Renal cortical epithelial cell (primary cell): ENCODE measurements around the gene TSHZ2. TPM values are rescaled to one million over a fixed set of nuclear protein-coding genes. Genes with fewer than 3 reads are reported as not detected.

Experiments
- DNase-seq: peaks from one replicate; pipeline ENCODE4 v3.0.0-alpha.2; 2011; ENCODE audit warnings: low read depth
- total RNA-seq: library from RNA; depleted of rRNA; stranded (reverse); fragments of >200 nt; gene quantifications from 2 replicates; pipeline ENCODE4 v1.2.3, GENCODE V29; 2014

The TSHZ2 gene
- total RNA-seq, 1 donor from 2014 or later, result 0.30 TPM

DNA sequence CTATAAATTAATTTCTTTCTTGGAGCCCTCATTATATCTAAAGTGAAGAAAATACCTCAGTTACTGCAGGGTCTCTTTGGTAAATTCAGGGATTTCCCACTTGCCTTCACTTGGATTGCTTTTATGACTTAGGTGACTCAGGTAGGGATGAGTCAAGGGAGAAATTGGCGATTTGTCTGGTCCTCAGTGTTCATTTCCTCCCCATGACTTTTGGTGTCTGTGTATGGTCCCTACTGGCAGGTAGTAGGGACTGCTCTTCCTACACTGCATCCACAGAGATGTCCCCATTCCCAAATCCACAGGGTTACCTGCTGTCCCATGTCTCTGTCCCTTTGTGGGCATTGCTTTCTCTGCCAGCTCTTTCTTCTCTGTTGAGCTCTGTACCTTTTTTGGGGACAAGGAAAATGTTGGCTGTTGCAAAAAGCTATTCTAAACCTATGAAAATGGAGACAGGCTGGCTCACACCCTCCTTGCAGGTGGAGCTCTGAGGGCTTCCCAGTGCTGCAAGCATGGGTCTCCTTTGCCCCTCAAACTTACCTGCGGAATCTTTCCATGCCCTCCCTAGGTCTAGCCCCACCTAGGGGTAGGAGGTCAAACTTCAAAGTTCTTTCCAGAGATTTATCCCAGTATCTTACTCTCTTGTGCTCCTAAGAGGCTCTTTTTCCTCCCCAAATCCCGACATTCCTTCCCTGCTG lies 409.6 kb downstream of the TSHZ2 start:
- no peak for DNase-seq

DNA sequence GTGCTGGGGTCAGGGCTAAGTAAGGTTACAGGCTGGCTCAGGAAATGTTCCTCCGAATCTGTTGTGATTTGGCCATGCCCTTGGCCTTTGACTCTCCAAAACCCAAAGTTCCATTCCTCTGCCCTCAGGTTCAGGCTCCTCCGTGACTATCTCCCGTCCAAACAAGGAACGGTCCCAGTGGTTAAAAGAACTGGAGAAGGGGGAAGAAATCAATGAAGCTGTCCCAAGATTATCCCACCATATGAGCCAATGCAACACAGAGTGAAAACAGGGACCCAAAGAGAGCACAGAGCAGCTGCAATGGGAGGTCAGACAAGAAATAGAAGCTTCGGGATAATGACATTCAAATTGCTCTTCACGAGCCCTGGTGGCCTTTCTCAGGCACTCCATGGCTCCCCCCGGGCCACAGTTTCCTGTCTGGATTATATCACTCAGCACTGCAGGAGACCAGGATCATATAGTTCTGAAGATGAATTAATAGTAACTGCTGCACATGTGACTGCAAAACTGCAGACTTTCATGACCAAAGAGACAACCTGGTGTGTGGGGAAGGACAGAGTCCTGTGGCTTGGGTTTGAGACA lies 410.2 kb downstream of the TSHZ2 start:
- DNase-seq, result no peak

DNA sequence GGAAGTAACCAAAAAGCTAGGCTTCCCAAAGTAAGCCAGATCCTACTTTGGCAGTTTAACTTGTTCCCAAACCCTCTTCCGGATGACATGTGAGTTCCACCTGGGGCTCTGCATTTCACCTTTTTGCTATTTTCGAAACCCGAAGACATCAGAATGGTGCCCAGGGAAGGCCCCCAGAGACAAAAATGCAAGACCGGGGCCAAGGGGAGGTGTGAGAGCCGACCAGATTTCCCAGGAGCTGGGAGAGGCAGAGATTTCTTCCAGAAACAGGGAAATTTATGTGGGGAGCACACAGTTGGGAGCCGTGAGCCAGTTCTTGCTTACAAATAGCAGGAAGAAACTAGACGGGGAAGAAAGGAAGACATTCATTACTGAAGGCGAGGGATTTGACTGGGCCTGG lies 411.8 kb downstream of the TSHZ2 start:
- DNase-seq, result no peak

DNA sequence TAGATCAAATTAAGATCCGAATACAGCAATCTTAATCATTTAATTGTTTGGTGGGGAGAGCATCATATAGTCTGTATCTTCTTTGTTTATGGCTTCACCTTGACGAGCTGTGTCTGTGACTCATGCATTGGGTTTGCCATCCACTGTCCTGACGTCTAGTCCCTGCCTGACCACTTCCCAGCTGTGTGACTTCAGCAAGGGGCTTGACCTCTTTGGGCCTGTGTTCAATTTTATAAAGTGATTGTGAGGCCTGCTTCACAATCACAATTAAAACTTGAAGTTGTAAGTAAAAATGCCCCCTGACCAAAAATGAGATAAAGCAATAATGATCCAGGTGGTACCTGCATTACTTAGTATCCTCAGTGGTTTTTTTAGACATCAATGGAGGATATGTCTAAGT lies 412.2 kb downstream of the TSHZ2 start:
- no peak for DNase-seq

DNA sequence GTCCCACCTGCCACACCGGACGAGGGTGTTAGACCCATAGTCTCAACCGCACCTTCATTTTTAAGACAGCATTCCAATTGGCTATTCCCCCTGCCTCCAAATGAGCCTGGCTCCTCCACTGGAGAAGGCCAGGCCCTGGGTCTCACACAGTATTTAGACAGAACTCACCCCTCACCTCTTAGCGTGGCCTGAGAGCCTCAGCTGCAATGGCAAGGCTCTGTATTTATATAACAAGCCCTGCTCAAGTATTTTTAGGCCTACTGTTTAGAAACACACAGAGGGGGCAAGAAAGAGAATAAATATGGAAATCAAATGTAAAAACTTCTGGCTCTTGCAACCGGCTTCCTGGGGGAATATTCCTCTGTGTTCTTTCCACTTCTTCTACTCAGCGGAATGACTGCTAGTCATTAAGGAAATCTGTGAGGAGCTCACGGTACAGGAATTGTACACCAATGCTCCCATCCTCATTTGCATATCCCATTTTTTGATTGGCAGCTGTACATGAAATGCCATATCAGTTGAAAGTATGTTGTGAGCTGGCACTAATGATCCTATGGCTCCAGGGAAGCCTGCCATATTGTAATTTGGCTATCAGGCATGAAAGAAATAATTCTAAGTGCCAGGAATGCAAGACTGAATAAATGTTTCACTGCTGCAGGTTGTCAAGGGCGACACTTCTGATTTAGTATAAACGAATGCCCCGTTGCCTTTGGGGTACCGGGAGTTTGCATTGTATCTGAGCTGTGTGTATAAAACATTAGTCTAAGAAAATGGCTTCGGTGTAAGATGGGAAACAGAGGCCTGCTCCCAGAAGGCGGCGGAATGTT lies 414.0 kb downstream of the TSHZ2 start:
- no peak for DNase-seq

DNA sequence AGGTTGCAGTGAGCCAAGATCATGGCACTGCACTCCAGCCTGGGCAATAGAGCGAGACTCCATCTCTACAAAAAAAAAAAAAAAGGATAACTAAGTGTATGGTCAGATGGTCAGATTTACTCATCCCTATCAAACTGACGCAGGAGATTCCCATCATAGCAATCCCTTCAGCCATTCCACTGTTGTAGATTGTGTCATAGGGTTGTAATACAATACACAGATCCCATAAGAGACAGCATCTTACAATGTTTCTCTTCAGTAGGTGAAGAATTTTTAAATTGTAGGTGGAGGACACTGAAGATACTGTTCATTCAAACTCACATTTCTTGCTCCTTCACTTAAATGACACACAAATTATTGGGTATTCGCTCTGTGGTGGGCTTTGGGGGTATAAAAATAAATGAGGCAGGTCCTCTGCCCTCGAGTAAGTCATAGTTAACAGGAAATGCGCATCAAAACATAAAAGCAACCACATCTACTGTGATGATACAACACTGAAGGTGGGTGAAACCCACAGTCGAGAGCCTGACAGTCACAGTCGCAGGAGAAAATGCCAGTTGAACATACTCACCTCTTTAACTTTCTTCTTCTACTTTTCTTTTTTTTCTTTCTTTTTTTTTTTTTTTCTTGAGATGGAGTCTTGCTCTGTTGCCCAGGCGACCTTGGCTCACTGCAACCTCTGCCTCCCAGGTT lies 416.0 kb downstream of the TSHZ2 start:
- no peak for DNase-seq

DNA sequence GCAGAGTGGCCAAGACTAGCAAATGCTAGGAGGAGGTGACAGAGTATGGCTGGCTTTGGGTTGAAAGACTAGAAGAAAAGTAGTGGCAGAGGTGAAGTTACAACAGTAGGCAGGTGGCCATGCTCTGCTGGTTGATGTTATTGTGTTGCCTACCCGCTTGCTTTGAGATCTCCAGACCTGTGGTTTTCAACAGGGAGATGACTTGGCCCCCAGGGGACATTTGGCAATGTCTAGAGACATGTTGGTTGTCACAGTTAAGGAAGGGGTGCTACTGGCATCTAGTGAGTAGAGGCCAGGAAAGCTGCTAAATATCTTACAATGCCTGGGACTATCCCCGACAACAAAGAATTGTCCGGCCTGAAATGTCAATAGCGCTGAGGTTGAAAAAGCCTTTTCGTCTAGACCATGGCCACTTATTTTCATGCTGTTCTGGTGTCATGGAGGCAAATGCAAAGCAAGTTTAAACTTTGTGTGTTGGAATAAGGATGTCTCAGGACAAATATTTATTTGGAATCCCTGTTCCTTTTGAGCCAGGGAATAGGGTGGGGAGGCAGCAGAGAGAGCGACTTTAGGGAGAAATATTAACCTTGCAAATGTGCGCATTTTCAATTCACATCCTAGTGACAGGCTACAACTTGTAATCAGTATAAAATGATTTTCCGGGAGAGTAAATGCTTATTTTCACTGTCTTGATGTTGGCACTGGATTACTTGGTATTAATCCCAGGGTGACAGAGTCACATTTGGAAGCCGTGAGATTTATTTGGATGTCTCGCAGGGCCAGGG lies 417.6 kb downstream of the TSHZ2 start:
- DNase-seq, result no peak

DNA sequence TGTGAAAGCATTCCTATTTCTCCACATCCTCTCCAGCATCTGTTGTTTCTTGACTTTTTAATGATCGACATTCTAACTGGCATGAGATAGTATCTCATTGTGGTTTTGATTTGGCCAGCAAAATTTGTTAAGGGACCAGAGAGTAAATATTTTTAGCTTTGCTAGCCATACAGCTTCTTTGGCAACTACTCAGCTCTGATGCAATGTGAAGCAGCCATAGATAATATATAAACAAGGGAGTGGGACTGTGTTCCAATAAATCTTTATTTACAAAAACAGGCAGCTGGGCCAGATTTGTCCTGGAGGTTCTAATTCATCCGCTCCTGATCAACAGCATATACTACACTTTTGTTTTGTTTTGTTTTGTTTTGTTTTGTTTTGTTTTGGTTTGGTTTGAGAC lies 418.6 kb downstream of the TSHZ2 start:
- no peak for DNase-seq

DNA sequence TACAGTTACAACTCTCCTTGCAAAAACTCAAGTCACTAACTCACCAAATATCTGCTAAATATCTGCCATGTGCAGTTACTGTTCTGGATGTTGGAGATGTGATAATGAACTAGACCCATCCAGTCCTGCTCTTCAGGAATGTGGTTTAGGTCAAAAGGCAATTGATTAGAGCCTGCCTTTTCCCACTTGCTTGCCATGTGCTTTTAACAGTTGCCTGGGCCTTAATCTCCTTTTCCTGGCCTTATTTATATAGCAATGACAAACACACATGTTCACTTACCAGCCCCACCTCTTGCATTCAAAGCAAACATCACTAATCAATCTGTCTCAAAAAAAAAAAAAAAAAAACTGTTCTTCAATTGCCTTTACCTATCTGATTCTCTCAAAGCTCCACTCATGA lies 422.3 kb downstream of the TSHZ2 start:
- no peak for DNase-seq

DNA sequence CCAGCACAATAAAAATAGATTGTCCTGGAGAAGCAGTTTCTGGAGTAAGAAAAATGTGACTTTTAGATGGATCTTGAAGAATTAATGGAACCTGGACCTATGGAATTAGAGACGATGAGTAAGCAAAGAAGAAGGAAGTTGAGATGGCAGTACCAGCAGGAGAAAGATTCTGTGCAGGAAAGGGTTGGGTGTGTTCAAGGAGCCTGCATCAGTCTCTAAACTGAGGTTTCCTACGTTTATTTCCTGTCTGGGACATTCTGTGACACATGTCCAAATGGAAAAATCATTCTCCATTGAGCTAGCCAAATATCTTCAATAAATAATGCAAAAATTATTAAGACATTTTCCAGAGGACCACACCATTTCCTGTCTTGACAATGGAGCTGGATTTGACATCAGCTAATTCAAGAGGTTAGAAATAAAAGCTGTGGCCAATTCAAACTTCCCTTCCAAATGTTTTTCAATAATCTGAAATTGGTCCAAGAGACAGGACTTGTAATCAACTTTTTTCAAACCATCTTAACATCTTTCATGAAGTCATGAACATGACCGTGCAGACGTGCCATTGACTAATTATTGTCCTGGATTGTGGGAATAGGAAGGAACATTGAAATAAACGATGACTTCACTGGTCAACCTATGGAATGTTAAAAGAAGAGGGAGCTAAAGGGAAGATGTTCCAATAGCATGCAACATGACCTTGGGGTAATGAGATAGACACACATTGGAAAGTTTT lies 423.2 kb downstream of the TSHZ2 start:
- no peak for DNase-seq

DNA sequence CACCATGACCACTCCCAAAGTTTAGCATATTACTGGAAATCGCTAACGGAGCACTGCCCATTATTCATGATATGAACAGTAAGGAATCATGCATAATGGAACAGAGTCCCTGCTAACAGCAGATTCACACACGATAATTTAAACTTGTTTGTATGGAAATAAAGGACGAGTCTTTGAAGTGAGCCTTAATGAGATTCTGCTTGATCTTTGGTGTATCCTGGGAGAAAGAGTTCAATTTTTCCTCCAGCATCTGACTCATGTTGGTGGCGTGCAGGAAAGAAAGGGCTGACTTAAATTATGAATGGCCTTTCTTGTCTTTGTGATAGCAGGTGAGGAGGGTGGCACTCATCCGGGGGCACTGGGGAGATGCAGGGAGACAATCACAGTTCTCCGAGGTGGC lies 426.9 kb downstream of the TSHZ2 start:
- no peak for DNase-seq

DNA sequence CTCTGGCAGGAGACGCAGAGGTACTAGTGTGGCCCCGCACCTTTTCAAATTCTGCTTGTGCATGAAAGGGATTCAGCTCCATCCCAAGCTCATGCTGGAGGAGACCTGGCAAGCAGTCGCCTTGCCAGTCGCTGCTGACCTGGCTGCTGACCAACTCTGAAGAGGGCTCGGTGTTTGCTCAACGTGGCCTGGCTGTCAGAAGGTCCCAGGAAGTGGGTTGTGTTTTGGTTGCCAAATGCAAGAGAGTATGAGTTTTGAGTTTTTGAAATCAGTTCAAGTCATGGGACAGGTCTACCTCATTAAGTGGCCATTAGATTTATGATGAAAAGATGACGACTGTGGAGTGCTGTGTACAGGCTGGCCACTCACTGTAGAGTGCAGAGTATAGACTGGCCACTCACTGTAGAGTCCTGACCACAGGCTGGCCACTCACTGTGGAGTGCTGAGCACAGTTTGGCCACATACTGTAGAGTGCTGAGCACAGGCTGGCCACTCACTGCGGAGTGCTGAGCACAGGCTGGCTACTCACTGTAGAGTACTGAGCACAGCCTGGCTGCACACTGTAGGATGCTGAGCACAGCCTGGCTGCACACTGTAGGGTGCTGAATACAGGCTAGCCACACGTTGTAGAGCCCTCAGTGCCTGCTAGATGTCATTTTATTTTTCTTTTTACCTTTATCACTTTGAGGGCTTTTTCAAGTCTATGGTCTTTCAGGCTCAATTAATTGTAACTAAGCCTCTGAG lies 427.6 kb downstream of the TSHZ2 start:
- no peak for DNase-seq

DNA sequence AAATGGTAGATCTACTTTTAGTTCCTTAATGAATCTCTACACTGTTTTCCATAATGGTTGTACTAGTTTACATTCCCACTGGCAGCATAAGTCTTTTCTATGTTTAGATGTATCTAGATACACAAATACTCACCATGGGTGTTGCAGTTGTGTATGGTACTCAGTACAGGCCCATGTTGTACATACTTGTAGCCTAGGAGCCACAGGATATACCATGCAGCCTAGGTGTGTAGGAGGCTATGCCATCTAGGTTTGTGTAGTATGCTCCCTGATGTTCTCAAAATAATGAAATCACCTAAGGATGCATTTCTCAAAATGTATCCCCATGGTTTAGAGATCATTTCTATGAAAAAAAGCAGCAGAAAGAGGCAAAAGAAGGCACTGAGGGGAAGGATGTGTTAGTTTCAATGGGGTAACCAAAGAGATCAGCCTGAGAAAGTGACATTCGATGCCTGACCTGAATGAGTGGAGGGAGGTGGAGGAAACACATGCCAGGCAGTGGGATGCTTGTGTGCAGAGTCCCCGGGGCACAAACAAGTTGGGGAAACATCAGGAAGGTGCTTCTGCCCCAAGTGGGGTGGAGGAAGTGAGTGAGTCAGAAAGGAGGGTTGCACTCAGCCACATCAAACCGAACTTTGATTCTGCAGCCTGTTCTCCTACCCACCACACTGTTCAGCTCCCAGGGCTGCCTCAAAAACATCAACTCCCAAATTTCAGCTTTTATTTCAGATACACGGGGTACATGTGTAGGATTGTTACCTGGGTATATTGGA lies 430.3 kb downstream of the TSHZ2 start:
- no peak for DNase-seq

DNA sequence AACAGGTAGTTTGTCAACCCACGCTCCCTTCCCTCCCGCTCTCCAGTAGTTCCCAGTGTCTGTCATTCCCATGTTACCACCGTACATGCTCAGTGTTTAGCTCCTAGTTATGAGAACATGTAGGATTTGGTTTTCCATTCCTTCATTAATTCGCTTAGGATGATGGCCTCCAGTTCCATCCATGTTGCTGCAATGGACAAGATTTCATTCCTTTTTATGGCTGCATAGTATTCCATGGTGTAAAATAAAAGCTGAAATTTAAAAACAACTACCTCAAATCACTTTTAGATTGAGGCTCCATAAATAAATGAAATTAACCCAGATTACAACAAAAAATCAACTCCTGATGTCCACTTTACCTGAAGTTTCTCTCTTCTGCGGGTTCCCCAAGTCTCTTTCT lies 430.9 kb downstream of the TSHZ2 start:
- DNase-seq, result no peak

DNA sequence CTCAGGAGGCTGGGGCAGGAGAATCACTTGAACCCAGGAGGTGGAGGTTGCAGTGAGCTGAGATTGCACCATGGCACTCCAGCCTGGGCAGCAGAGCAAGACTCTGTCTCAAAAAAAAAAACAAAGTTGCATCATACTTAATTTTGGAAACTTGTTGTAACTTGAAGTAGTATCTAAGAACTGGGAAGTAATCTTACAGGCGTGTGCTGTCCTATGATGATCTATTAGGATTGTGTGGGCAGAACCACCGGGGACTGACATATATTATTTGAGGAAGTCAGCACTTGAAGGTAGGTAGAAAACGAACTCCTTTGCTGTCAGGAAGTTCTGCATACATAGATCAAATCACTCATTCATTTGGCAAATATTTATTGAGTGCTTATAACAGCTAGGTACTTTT lies 433.0 kb downstream of the TSHZ2 start:
- no peak for DNase-seq

DNA sequence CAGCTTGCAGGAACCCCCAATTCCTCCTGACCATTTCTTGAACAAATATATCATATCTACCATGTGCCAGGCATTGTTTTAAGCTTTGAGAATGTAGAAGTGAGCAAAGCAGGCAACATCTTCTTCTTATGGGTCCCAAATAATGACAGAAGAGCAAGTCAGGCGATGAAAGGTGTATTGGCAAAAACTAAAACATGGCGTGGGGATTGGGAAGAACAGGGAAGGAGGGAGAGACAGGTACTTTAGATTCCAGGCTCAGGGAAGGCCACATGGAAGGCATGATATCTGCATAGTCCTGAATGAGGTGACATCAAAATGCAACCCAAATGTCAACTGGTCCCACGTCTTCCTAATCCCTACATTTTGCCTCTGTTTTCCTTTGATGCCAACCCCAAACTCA lies 434.4 kb downstream of the TSHZ2 start:
- no peak for DNase-seq

DNA sequence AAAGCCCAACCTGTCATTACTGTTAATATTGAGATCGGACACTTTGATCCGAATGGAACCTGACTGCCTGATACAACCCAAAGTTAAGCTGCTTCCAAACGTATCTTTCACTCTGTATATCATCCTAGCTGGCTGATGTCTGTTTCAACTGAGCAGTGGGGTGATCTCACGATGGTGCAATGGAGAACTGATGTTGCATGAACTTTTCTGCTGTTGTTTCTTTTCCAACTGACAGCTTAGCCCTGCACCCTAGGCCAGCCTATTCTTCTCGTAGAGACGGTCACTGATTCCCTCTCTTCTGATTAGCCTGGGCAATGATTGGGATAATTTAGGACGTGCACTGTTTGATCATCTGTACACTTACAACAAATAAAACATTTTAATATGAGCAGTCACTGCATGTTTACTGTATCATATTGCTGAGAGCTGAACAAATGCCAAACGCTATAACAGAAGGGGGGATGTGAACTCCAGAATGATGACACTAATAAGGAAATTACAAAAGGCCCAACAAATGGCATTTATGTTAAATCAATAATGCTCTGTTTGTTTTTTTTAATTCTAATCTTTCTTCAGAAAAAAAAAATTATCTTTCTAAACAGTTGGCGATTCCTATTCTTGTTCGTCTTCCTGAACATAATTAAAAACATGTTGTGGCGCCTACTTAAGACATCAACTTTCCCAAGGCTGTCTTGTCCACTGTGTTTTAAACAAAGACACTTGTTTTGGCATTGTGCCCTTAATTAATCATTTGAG lies 436.7 kb downstream of the TSHZ2 start:
- no peak for DNase-seq

DNA sequence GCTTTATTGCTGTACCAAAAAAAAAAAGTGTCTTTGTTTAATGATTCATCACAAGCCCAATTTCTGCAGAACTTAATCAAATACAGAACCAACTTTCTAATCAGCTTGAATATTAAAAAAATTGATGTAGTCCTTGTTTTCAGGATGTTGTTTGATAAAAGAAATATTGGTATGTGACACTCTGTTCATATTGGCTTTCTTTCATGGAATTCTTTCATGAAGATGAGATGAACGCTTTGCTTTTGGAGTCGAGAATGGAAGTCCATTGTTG lies 437.2 kb downstream of the TSHZ2 start:
- DNase-seq, result no peak

DNA sequence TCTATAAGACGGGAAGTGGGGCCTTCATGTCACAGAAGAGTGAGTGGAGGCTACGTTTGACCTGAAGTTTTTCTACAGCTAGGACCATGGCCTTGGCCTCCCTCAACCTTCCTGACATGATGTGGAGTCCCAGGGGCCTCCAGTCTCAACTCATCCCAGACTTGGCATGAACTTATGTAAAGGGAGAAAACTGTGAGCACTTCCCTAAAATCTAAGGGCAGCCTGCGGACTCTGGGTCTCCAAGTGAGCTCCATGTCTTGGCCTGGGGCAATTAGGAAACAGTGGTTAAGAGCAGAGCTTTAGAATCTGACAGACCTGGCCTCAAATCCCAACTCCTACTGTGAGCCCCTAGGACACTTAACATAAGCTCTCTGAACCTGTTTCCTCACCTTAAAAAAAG lies 439.0 kb downstream of the TSHZ2 start:
- no peak for DNase-seq
